Forelimb muscle (tissue), 1 donor: ENCODE measurements around the gene BRINP2. TPM values are rescaled to one million over a fixed set of nuclear protein-coding genes. Genes with fewer than 3 reads are reported as not detected.
"Not testable (repeated sequence)": the region's sequence is repeated elsewhere in the genome, so short reads cannot be mapped to it uniquely, and the experiment has no call there.

Experiments
- DNase-seq: peaks from one replicate; pipeline ENCODE4 v3.0.0-alpha.2; 2013; ENCODE audit warnings: low read depth
- polyA plus RNA-seq: library from polyadenylated mRNA; unstranded; fragments of 120-200 nt; gene quantifications from one replicate; pipeline ENCODE4 v1.2.1, GENCODE V29; 2013; ENCODE audit not compliant: insufficient read length

BRINP2 gene
- polyA plus RNA-seq, 1 donor = 0.35 TPM

DNA sequence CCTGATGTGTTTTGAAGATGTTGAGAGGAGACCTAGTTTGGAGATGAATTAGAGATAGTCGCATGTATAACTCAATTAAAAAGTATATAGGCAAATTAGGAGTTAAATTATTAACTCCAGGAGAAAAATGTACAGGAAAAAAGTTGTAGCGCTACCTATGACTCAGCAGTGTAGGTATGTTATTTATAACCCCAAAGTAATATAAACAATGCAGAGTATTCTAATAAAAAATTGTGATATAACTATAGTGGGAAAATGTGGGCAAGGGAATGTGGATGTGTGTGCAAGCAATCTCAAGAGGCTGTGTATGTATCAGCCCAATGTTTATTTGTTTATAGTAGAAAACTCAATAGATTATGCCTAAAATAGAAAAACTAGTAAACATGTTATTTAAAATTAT lies 144.5 kb downstream of the BRINP2 start:
- no peak for DNase-seq

DNA sequence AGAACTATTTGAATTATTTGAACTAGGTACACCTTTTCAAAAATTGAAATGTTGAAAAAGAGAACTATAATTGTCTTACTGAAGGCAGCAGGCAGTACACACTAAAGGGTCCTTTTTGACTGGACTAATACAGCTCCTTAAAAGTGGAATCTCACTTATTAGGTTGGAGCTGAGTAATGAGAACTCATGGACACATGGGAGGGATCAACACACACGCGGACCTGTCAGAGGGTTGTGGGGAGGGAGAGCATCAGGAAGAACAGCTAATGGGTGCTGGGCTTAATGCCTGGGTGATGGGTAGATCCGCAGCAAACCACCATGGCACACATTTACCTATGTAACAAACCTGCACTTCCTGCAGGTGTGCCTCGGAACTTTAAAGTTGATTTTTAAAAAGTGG lies 145.0 kb downstream of the BRINP2 start:
- DNase-seq = no peak

- not testable (repeated sequence) for DNase-seq
Observed at GRCh38 chr1:177321434-177321833, 150.7 kb downstream of the BRINP2 start.

DNA sequence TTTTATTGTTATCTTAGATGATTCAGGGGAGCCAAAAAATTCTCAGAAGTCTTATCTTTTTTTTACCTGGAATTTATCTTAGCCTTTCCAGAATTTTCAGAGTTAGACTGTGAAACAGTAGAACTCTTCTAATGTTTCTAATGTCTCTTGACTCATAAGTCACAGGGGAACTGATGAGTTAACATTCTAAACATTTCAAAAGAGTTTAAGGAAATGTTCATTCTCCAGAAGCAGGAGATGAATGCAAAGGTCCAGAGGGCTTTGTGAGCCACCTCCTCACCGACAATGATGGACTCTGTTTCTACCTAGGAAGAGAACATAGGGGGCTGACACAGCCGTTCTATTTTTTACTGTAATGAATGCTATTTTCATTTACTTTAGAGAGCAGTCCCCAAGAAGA lies 157.5 kb downstream of the BRINP2 start:
- DNase-seq = no peak

DNA sequence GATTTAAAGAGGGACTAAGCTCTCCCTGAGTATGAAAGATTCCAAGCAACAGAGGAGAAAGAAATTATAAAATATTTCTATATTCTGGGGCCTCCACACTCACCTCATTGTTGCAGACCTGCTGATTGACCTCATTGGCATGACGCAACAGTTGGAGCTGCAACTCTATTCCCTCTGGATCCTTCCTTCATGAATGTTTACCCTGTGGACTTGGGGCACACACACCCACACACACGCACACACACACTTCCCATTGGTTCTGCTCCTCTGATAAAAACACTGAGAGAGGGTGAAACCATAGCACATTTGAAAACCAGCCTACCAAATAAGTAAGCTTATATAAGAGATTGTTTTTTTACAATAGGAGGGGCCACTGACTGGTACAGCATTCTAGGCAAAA lies 159.1 kb downstream of the BRINP2 start:
- DNase-seq = no peak

Other genes starting within 250 kb of the BRINP2 start
- 6.4 TPM for gene ASTN1, start 6.2 kb upstream of the BRINP2 start, polyA plus RNA-seq